HG03378 (cell line): Measurements from ENCODE around the gene LRRC58.
"Not testable (repeated sequence)": the region's sequence is repeated elsewhere in the genome, so short reads cannot be mapped to it uniquely, and the experiment has no call there.

Experiments used
- ATAC-seq: cut with Tn5 transposase; IDR thresholded peaks from one replicate; pipeline ENCODE4 v1.9.1; 2021; ENCODE audit warnings: mild to moderate bottlenecking, moderate library complexity; ENCODE audit not compliant: unreplicated experiment

LRRC58 gene

DNA sequence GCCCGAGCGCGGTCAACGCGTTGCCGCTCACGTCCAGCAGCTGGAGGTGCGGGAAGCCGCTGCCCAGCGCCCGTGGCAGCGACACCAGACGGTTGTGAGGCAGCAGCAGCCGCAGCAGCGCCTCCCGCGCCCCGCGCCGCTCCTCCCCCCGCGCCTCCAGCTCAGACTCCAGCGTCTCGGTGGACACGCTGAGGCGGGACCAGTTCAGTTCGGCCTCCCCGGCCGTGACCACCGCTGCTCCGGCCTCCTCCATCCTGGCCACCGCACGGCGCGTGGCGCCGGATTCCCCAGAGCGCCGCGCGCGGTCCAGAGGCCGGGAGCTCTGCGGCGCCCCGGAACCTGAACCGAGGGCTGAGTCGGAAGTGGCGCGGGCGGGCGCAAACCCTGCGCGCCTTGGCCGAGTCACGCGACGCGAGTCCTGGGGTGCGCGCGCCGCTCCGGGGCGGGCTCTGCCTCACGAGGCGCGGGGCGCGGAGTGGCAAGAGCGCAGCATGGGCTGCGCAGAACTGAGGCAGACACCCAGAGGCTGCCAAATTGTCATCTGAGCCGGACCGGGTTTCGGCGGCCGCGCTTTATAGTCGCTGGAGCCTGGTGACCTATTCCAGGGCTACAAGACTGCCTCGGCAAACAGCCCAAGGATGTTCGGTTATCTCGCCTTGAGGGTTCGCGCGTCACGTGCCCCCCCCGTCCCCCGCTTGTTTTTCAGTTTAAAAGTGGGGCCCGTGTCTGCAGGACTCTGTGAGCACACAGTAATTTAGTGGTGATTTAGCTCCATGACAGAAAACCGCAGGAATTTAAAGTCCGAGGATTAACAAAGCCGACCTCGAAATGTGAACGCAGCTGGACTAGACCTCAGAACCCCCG lies at the start of gene LRRC58:
TSS of gene LRRC58 (minus strand) at position 364 of the 864 bp plus-strand sequence. CDS start at position 253, 111 bp downstream.
- peak; percentile 68 for ATAC-seq

DNA sequence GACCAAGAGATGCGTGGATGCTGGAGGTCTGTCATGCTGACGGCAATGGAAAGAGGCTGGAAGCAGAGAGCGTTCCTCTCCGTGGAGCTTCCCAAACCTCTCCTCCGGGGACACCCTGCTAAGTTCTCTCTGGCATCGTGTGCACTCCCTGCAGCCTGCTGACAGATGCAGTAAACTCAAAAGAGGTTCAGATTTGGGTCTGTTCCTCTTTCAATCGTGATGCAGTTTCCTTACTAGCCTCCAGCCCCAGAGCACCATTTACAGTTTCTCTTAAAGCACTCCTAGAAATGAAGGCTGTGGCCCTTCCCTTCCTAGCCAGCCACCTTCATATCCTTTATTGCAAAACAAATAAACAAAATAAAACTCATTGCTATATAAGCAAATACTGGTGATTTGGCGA lies 47.3 kb upstream of the LRRC58 start:
- no peak for ATAC-seq

DNA sequence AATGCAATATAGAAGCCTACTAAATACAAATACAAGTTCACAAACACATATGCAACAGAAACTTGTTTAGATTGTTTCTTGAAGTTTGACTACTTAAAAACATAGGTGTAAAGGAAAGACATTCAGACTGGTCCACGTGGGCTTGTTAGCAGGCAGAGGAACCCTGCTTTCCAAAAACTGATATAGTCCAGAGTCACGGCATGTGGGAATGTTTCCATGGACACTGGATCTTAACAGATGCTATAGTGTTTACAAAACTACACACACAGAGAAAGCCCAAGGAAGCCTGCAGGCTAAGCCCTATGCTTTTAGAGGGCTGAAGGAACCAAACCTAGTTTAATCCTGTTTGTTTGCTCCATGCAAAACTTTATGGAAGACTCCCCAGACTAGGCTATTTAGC lies 45.2 kb upstream of the LRRC58 start:
- no peak for ATAC-seq

DNA sequence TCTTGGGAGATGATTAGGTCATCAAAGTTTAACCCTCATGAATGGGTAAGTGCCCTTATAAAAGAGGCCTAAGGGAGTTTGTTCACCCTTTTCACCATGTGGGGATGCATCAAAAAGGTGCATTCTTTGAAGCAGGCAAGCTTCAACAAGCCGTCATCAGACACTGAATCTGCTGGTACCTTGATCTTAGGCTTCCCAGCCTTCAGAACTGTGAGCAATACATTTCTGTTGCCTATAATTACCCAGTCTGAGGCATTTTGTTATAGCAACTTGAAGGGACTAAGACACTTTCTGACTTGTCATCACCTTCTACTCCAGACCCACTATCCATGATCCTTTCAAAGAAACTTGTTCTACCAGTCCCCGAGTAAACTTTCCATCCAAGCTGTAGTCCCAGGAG lies 44.6 kb upstream of the LRRC58 start:
- ATAC-seq, result no peak

DNA sequence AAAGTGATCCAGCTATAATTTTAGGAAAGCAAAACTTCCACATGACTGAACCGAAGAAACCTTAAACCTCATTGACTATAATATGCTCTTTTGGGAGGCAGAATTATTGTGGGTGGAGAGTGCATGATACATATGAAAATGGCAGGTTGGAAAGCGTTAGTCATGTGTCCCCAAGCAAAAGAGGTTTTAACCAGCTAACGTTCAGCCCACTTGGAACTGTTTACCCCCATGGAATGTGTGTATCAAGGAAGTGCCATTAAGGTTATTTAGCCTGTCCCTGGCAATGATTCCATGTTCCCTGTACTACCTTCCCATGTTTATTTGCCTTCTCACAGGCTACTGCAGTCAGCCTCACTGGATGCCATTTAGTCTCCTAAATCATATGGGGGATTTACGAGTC lies 44.1 kb upstream of the LRRC58 start:
- ATAC-seq, result no peak

DNA sequence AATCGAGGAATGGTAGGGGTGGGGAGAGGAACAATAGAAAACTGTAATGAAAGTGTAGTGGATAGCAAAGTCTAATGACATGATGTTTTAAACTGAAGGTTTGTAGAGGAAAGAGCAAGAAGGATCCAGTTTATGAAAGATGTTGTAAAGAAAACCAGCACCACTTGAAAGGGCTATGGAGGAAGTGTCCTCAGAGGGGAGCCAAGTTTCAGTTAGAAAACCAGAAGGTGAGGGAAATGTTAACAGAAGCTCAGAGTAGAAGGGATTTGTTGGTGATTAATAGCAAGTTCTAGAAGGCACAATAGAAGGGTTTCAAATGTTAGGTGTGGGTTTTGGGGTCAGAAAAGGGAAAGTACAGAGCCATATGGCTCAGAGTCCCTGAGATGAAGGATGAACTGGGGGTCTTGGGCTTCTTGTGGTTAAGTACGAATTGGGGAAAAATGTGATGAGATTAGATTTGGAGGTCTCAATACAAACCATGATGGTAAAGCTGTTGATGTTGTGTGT lies 33.8 kb upstream of the LRRC58 start:
- ATAC-seq, result no peak

DNA sequence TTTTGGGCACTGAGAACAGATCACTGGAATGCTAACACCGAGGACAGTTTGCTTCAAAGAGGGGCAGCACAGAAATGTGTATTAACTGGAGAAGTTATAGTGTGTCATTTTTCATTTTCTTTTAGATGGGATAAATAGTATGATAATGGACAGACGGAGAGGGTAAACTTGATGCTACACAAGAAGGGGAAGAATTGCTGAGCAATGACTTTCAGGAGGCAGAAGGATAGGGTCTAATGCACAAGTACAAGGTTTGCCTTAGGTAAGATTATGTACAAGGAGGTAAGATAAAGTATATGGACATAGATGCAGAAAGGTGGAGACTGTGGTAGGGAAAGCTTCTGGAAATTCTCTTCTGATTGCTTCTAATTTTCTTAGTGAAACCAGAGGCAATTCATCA lies 32.3 kb upstream of the LRRC58 start:
- ATAC-seq, result no peak

DNA sequence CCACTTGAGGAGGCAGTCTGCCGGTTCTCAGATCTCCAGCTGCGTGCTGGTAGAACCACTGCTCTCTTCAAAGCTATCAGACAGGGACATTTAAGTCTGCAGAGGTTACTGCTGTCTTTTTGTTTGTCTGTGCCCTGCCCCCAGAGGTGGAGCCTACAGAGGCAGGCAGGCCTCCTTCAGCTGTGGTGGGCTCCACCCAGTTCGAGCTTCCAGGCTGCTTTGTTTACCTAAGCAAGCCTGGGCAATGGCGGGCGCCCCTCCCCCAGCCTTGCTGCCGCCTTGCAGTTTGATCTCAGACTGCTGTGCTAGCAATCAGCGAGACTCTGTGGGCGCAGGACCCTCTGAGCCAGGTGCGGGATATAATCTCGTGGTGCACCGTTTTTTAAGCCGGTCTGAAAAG lies 28.8 kb upstream of the LRRC58 start:
- ATAC-seq, result not testable (repeated sequence)

DNA sequence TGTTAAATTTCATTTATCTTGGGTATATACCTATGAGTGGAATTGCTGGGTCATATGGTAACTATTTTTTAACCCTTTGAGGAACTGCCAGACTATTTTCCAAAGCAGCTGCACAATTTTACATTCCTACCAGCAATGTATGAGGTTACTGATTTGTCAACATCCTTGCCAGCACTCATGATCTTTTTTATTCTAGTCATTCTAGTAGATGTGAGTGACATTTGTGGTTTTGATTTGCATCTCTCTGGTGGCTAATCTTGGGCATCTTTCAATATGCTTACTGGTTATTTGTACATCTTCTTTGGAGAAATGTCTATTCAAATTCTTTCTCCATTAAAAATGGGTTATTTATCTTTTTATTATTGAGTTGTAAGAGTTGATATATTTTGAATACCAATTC lies 21.3 kb upstream of the LRRC58 start:
- peak; percentile 70 for ATAC-seq

DNA sequence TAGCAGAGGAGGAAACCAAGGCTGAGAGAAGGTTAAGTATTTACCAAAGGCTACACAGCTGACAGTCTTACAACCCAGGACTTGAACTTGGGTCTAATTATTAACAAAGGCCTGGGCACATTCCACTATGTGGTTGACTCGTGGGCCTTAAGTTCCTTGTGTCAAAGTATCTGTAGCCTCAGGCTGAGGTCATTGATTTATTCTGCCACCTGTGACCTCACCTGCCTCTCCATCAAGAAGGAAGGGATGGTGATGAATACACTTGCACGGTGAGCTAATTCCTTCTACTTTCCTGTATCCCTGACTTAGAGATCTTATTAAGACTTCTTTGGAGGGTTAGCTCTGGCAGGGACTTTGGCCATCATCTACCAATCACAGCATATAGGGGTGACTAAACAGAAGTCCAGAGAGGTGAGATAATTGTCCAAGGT lies 19.9 kb upstream of the LRRC58 start:
- ATAC-seq, result peak; percentile 94

DNA sequence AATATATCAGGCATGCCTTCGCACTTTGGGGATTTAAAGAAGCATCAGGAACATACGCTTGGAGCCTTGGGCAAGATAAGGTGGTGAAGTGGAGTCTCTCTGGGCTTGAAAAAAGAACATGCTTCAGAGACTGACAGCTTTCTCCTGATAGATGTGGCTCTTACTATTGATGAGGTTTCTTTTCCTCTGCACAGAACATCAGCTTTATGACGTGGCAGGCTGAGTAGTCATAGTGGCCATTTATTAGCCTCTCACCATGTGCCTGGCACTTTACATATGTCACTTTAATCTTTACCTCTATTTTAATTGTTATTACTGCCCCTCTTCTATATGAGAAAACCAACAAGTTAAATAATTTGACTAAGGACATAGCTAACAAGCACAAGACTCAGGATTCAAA lies 19.0 kb upstream of the LRRC58 start:
- ATAC-seq, result peak; percentile 41

DNA sequence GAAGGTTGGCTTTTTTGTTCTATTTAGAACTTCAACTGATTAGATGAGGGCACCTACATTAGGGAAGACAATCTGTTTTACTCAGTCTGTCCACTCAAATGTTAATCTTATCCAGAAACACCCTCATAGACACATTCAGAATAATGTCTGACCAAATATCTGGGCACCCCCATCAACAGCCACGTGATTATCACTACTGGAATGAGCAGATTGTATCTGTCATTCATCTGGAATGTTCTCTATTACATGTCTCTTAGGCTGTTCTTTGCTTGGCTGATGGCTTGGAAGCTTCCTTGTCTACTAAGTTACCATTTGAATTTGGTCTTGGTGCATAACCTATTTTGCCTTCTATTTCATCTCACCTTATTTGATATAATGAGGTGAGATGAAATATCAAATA lies 15.7 kb upstream of the LRRC58 start:
- ATAC-seq, result no peak

DNA sequence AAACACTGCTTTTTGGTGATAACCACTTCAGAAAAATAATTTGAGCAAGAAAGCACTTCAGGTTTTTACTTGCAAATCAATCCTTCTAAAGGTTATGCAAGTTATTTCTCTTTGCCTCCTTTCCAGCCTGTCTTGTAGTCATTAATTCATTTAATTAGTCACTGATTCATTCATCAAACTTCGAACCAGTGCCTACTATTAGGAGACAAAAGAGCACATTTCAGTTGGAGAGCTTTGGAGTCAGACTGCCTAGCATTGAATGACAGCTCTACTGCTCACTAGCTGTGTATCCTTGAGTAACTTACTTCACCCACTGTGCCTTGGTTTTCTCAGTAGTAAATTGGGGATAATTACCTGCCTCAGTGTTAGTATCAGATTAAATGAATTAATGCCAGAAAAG lies 14.9 kb upstream of the LRRC58 start:
- no peak for ATAC-seq

DNA sequence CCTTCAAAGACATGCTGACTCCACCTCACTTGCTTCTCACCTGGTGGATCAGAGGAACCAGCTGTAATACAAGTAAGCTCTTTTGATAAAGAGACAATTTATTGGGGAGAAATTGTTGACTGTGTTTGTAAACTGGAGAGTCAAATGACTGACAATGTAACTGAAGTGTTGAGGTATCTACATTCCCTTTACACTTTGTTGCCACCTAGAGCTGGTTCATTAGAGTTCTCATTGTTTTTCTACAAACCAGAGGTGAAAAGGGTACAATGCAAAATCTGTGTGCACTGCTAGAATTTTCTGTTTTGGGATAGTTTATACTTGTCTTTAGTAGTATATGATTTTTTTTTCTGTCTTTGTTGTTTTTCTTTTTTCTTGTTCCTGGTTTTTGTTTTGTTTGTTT lies 8.7 kb upstream of the LRRC58 start:
- ATAC-seq, result no peak

DNA sequence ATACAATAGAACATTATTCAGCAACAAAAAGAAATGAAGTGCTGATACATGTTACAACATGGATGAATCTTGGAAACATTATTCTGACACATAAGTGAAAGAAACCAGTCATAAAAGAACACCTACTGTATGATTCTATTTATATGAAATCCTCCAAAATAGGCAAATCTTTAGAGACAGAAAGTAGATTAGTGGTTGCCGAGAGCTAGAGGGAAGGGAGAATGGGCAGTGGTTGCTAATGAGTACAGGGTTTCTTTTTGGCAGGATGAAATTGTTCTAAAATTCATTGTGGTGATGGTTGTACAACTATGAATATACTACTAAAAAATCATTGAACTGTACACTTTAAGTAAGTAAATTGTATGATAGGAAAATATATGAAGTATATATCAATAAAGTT lies 6.3 kb upstream of the LRRC58 start:
- no peak for ATAC-seq

DNA sequence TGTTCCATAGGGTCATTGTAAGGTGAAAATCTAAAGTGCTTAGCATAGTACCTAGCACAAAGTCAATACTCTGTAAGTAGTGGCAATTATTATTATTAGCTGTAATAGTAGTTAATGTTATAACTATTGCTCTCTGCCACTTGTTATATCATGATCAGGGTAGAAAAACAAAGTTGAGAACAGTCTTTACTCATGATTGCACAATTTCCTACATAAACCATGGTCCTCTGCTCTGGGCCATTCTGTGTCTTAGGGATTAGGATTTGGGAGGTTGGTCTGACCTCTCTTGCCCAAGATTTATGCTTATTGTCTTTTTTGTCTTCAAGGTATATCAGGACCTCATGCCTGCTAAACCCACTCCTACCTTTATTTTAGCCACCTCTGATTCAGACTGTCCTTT lies 4.3 kb upstream of the LRRC58 start:
- no peak for ATAC-seq

DNA sequence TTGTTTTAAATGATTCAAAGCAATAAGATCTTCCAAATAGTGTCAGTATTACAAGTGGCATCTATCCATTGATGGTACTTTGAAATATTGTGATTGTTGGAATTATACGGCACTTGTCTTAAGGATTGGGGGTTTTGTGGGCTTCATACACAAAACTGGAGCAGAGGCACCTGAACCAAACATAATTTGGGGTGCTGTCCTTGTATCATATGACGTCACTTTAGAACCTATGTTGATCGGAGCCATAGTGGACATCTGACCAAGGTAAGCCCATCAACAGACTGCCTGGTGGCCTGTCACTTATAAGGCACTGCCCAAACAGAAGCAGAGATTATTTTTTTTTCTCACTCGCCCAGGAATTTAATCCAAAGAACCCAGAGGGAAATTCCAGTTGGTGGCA lies 2.9 kb upstream of the LRRC58 start:
- ATAC-seq, result no peak

DNA sequence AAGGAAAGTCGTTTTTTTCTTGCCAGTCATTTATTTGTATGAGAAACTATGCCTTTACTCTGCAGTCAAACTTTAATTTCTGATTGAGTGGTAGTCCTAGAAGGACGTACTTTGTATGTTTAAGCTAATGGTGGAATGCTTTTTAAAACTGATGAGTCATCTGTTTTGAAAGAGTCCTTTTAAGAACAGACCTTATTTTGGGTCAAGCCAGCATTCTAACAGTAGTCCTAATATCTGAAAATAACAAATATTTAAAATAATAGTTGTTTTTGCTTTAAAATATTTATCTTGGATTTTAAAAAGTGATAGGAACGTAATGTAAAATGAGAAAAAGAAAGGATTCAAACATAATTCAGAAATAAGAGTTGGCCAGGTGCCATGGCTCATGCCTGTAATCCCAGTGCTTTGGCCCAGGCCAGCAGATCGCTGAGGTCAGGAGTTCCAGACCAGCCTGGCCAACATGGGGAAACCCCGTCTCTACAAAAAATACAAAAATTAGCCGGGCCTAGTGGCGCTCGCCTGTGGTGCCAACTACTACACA lies 1.3 kb upstream of the LRRC58 start:
- no peak for ATAC-seq

DNA sequence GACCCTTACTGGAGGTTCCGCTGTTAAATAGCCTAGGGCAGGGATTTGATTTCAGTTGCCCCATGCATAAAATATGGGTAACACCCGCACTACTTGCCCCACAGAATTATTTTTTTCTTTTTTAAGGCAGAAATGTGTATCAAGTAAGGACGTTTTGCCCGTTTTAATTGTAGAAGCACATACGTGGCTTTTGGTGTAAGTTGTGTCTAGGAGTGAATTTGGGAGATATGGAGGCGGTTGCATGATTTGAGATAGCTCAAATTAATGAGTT lies 636 bp upstream of the LRRC58 start:
- ATAC-seq, result no peak

DNA sequence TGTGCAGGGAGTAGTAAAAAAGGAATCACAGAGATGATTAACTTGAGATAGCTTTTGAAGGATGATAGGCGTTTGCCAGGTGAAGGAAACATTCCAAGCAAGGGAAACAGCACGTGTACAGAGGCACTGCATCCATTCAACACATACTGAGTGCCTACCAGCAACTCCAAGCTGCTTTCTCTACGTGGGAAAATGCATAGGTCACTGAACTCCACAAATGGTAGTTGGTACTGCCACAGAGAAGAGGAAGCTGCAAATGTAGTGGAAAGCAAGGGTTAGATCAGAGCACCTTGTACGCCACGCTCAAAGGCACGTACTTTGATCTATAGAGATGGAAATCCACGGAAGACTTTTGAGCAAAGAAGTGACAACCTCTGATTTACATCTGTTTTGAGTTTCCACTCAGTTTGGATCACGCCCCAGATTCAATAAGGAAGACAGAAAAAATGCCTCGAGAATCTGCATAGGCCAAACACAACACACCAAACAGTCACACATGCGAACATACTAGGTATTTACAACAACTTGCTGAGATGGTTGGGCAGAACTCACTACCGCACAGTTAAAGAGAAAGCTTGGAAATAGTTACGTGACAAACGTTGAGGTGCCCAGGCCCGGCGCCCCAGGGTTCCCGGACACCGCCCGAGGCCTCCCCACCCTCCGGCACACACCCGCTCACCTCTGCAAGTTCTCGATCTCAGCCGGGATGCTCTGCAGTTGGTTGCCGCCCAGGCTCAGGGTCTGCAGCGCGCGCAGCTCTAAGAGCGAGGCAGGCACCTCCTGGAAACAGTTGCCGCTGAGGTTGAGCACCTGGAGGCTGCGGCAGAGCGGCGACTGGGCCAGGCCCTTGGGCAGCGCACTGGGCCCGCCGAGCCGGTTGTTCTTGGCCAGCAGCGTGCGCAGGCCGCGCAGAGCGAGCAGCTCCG lies 826 bp downstream of the LRRC58 start:
- ATAC-seq, result peak; percentile 44

DNA sequence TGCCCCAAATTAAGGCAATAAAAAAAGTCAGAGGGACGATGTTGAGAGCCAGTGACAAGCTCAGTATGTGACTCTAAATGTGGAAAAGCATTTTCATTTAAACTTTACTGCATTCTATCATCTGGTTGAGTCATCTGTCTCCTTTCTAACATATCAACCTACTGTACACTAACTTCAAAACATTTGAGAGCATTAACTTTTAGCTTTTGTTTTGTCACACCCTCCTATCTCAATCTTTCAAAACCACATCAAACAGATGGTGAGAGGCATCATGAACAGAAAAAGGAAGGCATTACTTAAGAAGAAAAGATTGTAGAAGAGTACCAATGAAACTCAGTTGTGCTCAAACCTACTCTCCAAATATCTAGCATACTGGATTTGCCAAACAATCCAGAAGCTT lies 4.8 kb downstream of the LRRC58 start:
- no peak for ATAC-seq
